NCI-H82 (cell line): ENCODE measurements around the gene MAPKAPK2.
"Not testable (repeated sequence)": the region's sequence is repeated elsewhere in the genome, so short reads cannot be mapped to it uniquely, and the experiment has no call there.

ENCODE experiments used
- DNase-seq: peaks from one replicate; lab custom pipeline; 2025; lab: John Stamatoyannopoulos, UW

The MAPKAPK2 gene

GRCh38 chr1:206742719-206743383, 58.1 kb downstream of the MAPKAPK2 start:
- DNase-seq, result no peak

GRCh38 chr1:206744683-206745082, 60.0 kb downstream of the MAPKAPK2 start:
- no peak for DNase-seq

- DNase-seq, result no peak
These were observed 60.6 kb downstream of the MAPKAPK2 start for GRCh38 chr1:206745301-206745700.

GRCh38 chr1:206748348-206749030, 63.8 kb downstream of the MAPKAPK2 start:
- no peak for DNase-seq

GRCh38 chr1:206751891-206752290, 67.2 kb downstream of the MAPKAPK2 start:
- DNase-seq, result no peak

GRCh38 chr1:206752481-206752880, 67.8 kb downstream of the MAPKAPK2 start:
- no peak for DNase-seq

- no peak for DNase-seq
These were observed 68.4 kb downstream of the MAPKAPK2 start for GRCh38 chr1:206753141-206753540.

- DNase-seq, result no peak
These were observed 69.3 kb downstream of the MAPKAPK2 start for GRCh38 chr1:206754011-206754410.

GRCh38 chr1:206757524-206758266, 73.0 kb downstream of the MAPKAPK2 start:
- DNase-seq, result no peak

- no peak for DNase-seq
These were observed 75.9 kb downstream of the MAPKAPK2 start for GRCh38 chr1:206760590-206760989.

GRCh38 chr1:206761159-206761768, 76.6 kb downstream of the MAPKAPK2 start:
- DNase-seq, result peak; percentile 19

- not testable (repeated sequence) for DNase-seq
These were observed 78.1 kb downstream of the MAPKAPK2 start for GRCh38 chr1:206762741-206763364.

GRCh38 chr1:206765771-206766170, 81.1 kb downstream of the MAPKAPK2 start:
- not testable (repeated sequence) for DNase-seq

- DNase-seq, result peak; percentile 91
These were observed 81.6 kb downstream of the MAPKAPK2 start for GRCh38 chr1:206766251-206766856.

- no peak for DNase-seq
These were observed 84.0 kb downstream of the MAPKAPK2 start for GRCh38 chr1:206768472-206769303.

GRCh38 chr1:206769304-206769731, 84.6 kb downstream of the MAPKAPK2 start:
- DNase-seq, result no peak

GRCh38 chr1:206770531-206771337, 86.0 kb downstream of the MAPKAPK2 start, which contains the start of gene IL19:
TSS of gene IL19 (plus strand) at chr1:206770773. CDS start at chr1:206836663, 65,890 bp downstream.
- no peak for DNase-seq

GRCh38 chr1:206771338-206771692, 86.6 kb downstream of the MAPKAPK2 start:
- DNase-seq, result no peak

GRCh38 chr1:206772243-206772937, 87.7 kb downstream of the MAPKAPK2 start, which contains the start of gene IL10:
TSS of gene IL10 (minus strand) at chr1:206772494. CDS start at chr1:206772435, 59 bp downstream.
- DNase-seq, result no peak
